ENCODE data around the gene ILDR1. TPM values are rescaled to one million over a fixed set of nuclear protein-coding genes. Genes with fewer than 3 reads are reported as not detected.

ILDR1 gene
- polyA plus RNA-seq, 1 donor from 2014 or later: not detected

DNA sequence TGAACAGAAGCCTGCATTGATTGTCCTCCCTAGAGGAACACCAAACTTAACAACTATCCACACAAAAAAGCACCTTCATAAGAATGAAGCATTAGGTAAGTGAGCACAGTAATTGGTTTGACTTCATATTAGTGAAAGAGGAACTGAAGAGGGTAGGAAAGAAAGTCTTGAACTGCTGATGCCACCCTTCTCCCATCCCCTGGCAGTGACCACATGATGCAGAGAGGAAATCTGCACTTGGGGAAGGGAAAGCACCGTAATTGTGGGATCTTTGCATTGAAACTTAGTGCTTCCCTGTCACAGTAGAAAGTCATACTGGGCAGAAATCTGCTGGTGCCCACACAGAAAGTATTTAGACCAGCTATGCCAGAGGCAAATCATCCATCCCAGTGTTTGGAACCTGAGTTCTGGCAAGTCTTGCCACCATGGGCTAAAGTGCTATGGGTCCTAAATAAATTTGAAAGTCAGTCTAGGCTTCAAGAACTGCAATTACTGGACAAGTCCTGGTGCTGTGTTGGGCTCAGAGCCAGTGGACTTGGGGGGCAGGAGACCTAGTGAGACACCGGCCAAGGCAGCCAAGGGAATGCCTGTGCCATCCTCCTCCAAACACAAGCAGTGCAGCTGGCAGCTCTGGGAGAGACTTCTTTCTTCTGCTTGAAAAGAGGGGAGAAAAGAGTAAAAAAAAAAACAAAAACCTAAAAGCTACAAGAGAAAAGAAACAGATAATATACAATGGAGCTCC, 64.2 kb downstream of the ILDR1 start:
- Histone ChIP-seq H3K9ac (ENCODE audit: low read length) (no peak overlapping the region), H3K27ac (ENCODE audit: low read length) (no peak overlapping the region), H3K27me3 (ENCODE audit: insufficient read depth, low read depth, low read length) (no peaks in the 10 kb centered on the region), H3K79me2 (replicated peaks; ENCODE audit: insufficient read depth, low read length) (no peaks in the 10 kb centered on the region), H3F3A (ENCODE audit: insufficient read depth, low read length, poor library complexity, severe bottlenecking) (no peaks in the 10 kb centered on the region), H3K9me3 (ENCODE audit: low read length) (no peaks in the 10 kb centered on the region), H2AFZ (ENCODE audit: low read depth, low read length) (no peak overlapping the region), H3K4me2 (ENCODE audit: low read length) (no peak overlapping the region), H3K9me2 (ENCODE audit: insufficient read depth, low read length) (no peaks in the 10 kb centered on the region), H4K20me1 (ENCODE audit: insufficient read depth) (no peaks in the 10 kb centered on the region), H3K36me3 (ENCODE audit: insufficient read depth, low read length) (no peaks in the 10 kb centered on the region), H3K4me3 (ENCODE audit: low read length) (no peak overlapping the region)
- TF ChIP-seq SMC3 (conservative IDR thresholded peaks at IDR 0.05; ENCODE audit: poor library complexity): no peak
- TF ChIP-seq POLR2AphosphoS5 (IDR thresholded peaks at IDR 0.05): no peak
- TF ChIP-seq MXI1 (conservative IDR thresholded peaks at IDR 0.05; ENCODE audit: poor library complexity, severe bottlenecking): no peak
- no peak for TF ChIP-seq RAD21 (conservative IDR thresholded peaks at IDR 0.05)
- no peak for TF ChIP-seq TAF1 (IDR thresholded peaks at IDR 0.05; ENCODE audit: low read depth)
- TF ChIP-seq, protein P1, sequence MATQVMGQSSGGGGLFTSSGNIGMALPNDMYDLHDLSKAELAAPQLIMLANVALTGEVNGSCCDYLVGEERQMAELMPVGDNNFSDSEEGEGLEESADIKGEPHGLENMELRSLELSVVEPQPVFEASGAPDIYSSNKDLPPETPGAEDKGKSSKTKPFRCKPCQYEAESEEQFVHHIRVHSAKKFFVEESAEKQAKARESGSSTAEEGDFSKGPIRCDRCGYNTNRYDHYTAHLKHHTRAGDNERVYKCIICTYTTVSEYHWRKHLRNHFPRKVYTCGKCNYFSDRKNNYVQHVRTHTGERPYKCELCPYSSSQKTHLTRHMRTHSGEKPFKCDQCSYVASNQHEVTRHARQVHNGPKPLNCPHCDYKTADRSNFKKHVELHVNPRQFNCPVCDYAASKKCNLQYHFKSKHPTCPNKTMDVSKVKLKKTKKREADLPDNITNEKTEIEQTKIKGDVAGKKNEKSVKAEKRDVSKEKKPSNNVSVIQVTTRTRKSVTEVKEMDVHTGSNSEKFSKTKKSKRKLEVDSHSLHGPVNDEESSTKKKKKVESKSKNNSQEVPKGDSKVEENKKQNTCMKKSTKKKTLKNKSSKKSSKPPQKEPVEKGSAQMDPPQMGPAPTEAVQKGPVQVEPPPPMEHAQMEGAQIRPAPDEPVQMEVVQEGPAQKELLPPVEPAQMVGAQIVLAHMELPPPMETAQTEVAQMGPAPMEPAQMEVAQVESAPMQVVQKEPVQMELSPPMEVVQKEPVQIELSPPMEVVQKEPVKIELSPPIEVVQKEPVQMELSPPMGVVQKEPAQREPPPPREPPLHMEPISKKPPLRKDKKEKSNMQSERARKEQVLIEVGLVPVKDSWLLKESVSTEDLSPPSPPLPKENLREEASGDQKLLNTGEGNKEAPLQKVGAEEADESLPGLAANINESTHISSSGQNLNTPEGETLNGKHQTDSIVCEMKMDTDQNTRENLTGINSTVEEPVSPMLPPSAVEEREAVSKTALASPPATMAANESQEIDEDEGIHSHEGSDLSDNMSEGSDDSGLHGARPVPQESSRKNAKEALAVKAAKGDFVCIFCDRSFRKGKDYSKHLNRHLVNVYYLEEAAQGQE (IDR thresholded peaks at IDR 0.05; ENCODE audit: borderline replicate concordance): no peak
- TF ChIP-seq EZH2 (IDR thresholded peaks at IDR 0.05; ENCODE audit: borderline replicate concordance, insufficient read depth, low read length, poor library complexity, severe bottlenecking): no peak
- TF ChIP-seq EP300 (conservative IDR thresholded peaks at IDR 0.05; ENCODE audit: poor library complexity, severe bottlenecking): no peak
- no peak for TF ChIP-seq CTCF (IDR thresholded peaks at IDR 0.05; ENCODE audit: poor library complexity, severe bottlenecking)

GRCh38 chr3:121956363-121956762, 65.7 kb downstream of the ILDR1 start:
- Histone ChIP-seq H3K36me3 (ENCODE audit: insufficient read depth, low read length) (no peaks in the 10 kb centered on the region), H3K79me2 (replicated peaks; ENCODE audit: insufficient read depth, low read length) (no peaks in the 10 kb centered on the region), H3K27me3 (ENCODE audit: insufficient read depth, low read depth, low read length) (no peaks in the 10 kb centered on the region), H3K9me3 (ENCODE audit: low read length) (no peaks in the 10 kb centered on the region), H3K27ac (ENCODE audit: low read length) (no peak overlapping the region), H3F3A (ENCODE audit: insufficient read depth, low read length, poor library complexity, severe bottlenecking) (no peaks in the 10 kb centered on the region), H2AFZ (ENCODE audit: low read depth, low read length) (no peak overlapping the region), H3K4me2 (ENCODE audit: low read length) (no peak overlapping the region), H4K20me1 (ENCODE audit: insufficient read depth) (no peaks in the 10 kb centered on the region), H3K9me2 (ENCODE audit: insufficient read depth, low read length) (no peaks in the 10 kb centered on the region), H3K9ac (ENCODE audit: low read length) (no peak overlapping the region), H3K4me3 (ENCODE audit: low read length) (no peak overlapping the region)
- TF ChIP-seq EP300 (conservative IDR thresholded peaks at IDR 0.05; ENCODE audit: poor library complexity, severe bottlenecking) (no peak), POLR2AphosphoS5 (IDR thresholded peaks at IDR 0.05) (no peak), SMC3 (conservative IDR thresholded peaks at IDR 0.05; ENCODE audit: poor library complexity) (no peak), RAD21 (conservative IDR thresholded peaks at IDR 0.05) (no peak)

All from neural cell (in vitro differentiated cells).